ENCODE results near the gene HMGCLL1. TPM values are rescaled to one million over a fixed set of nuclear protein-coding genes. Genes with fewer than 3 reads are reported as not detected.

Gene HMGCLL1
- 0.12 to 0.20 TPM (median 0.15 TPM) in 4 of 5 replicates, not detected in the other for total RNA-seq (2022; extraction: Qiagen RNA extraction)

DNA sequence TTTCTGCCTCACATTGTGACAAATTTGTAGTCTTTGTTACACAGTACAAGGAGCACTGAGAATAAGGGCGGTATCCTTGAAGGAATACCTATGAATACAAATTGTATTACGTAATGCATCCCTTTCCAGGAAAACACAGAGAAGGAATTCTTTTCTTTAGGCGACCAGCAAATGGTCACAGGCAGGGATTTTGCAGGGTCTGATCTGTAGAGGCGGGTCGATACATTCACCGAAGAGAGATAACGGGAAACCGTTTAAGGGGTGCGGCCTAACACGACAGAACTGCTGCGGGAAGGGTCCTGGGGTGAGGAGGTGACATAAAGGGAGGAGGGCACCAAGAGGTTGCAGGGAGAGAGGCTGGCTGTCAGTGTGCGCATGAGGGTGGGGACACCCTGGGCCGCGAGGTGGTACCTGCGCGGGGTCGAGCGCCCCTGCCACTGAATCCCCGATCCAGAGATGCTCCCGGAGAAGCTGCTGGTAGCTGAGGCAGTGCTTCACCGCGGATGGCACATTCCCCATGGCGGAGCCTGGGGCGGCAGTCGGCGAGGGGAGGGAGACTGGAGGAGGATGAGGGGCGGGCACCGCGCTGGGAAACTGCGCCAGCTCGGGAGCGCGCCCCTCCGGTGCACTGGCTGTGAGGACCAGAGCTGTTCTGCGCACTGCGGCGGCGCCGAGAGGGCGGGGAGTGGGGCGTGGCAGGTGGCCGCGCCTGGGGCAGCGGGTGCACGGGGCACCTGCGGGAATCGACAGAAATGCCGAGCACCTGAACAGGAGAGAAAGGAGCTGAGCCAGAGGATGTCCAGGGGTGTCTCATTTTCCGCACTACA lies at the start of gene HMGCLL1:
TSS of gene HMGCLL1 (minus strand) at position 656 of the 827 bp plus-strand sequence. CDS start at position 519, 137 bp downstream.

